Renal pelvis (tissue), 4 donors: ENCODE measurements around the gene FGF14. TPM values are rescaled to one million over a fixed set of nuclear protein-coding genes. Genes with fewer than 3 reads are reported as not detected.

Experiments used
- DNase-seq: peaks from one replicate; pipeline ENCODE4 v3.0.0-alpha.2; 2013
- polyA plus RNA-seq, 3 donors: library from polyadenylated mRNA; unstranded; fragments of 120-200 nt; gene quantifications; one replicate each; pipeline ENCODE4 v1.2.1, GENCODE V29; 2013; ENCODE audit not compliant: insufficient read length in 3 of 3

The FGF14 gene
- polyA plus RNA-seq, 3 donors: 0.55 to 0.94 (median 0.76) TPM

GRCh38 chr13:102250448-102250847 lies 151.4 kb downstream of the FGF14 start:
- DNase-seq: no peak

- DNase-seq: no peak
Measured at GRCh38 chr13:102244607-102245227, 157.1 kb downstream of the FGF14 start.

- no peak for DNase-seq
Measured at GRCh38 chr13:102240110-102240509, 161.7 kb downstream of the FGF14 start.

DNA sequence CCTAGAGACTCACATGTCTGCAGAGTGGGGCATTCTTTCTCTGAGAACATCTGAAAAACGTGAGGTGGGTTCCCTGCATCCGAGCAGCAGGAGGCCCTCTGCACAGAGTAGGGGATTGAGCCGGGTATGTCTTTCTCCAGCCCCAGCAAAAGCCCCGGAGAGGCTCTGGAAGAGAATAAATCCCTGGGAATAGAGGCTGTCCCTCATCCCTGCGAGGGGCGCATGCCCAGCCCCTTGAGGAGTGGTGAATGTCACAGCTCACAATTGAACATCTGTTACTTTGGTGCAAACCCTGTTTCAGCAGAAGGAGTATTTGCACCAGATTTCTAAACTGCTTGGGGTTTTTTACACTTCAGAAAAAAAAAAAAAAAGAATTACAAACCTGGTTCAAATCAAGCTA lies 164.6 kb downstream of the FGF14 start:
- no peak for DNase-seq

DNA sequence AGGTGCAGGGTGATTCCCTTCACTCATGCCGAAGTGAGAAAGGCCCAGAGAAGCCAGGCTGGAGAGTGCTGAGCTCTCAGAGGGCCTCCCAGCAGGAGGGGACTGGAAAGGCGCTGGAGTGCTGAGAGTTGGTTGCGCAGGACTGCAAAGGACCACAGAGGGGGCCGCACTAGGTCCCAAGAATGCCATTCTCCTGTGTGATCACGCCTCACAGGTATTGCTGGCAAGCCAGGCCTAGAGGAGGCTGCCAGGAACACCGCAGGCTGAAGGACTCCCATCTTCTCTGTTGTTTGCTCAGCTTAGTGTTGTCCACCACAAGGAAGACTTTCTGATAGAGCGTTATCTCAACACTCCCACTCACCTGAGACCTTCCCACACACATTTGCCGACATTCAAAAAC lies 165.0 kb downstream of the FGF14 start:
- no peak for DNase-seq

- DNase-seq: no peak
Measured at GRCh38 chr13:102236341-102236740, 165.5 kb downstream of the FGF14 start.

DNA sequence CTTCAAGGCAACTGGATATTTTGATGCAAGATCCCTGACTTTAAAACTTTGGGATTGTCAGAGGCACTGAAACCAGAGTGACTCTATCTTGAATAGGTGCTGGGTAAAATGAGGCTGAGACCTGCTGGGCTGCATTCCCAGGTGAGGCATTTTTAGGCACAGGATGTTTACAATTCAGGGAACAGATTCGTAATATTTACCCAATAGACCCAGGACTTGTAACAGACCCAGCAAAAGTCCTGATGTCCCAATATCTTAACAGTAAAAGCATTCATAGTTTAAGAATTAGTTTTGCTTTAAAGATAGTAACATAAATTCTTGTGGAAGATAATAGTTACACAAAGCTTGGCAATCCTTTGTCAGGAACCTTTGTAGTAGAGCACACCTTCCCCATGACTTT lies 166.2 kb downstream of the FGF14 start:
- no peak for DNase-seq

GRCh38 chr13:102234618-102235017 lies 167.2 kb downstream of the FGF14 start:
- DNase-seq: no peak

DNA sequence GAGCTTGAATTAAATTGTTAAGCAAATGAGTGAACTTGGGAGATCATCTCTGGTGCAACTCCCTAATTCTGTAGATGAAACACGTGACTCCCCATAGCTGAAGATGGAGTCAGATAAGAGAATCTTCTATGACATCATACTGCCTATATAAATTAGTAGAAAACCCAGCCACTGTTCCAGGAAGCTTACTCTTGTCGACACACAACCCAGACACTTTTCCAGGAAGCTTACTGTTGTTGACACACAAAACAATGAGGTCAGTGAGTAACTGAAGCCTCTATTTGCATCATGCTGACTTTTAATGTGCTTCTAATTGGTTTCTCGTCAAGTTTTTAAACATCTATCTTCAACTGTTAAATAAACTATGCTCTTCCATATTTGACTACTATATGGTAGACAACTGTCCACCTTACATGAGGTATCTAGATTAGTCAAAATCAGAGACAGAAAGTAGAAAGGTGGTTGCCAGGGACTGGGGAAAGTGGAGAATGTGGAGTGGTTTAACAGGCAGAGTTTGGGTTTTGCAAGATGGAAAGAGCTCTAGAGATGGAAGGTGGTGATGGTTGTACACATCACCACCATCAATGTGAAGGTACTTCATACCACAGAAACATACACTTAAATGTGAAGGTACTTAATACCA lies 168.2 kb downstream of the FGF14 start:
- no peak for DNase-seq

DNA sequence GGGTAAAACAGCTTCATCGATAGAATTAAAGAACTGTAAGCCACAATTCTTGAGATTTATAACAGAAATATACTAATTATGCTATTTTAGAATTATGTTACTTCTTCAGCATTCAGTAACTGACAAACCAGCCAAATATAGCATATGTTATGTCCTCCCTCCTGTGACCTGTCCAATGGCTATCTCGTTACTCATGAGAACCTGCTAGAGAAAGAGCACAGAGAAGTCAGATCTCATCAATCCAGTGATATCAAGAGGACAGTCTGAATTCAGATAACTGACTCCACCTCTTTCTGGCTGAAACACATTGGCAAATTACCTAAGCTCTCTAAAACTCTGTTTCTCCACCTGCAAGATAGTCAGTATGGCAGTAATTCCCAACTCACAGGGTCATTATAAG lies 170.4 kb downstream of the FGF14 start:
- no peak for DNase-seq

DNA sequence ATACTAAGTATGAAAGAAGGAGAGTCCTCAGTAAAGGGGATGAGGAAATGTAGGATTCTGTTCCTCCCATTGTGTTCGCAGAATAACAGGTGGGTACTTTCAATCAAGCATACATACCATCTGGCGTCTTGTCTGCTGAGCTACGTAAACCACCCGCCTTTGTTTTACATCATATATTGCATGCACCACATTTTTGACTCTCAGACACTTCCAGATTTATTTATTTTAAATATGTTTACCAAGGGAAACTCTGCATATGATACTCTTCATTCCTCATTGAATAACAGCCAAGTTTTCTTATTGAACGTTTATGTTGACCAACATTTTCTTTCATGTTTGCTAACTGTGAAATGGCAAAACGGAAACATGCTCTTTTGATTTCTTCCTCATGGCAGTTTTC lies 174.1 kb downstream of the FGF14 start:
- DNase-seq: no peak

DNA sequence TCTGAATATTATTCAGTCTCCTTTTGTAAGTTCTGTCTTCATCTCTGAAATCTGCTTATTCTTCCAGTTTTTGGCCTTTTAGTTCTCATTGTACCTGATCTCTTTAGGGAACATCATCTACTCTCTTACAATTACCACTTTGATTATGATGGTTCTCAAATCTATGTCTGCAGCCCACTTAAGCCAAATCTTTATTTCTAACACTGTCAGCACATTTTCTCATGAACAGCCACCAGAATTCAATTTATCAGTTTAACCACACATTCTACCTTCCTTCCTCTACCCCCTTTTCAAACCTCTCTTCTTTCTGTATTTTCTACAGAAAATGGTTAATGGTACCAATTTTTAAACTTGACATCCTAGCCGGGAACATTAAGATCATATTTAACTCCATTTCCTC lies 175.3 kb downstream of the FGF14 start:
- no peak for DNase-seq

- DNase-seq: no peak
Measured at GRCh38 chr13:102225892-102226291, 176.0 kb downstream of the FGF14 start.

DNA sequence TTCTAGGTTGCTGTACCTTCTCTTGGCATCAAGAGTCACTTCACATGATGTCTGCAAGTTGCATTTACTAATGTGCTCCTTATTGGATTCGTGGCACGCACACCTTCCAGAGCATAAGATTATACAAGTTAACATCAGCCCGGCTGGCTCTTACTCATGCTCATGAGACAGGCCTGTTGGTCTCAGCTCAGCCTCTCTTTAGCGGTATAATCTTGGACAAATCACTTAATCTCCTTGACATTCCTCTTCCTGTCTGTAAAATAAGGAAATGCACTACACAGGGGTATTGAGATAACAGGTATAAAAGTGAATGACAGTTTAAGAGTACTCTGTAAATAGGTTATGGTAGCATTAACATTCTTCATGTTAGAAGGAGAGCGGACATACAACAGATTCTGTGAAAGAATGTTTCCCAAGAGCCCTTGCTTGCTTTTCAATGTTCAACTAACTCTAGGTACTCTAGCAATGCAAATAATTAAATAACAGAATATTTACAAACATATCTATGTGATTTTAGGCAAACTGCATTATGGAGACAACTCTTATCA lies 181.1 kb downstream of the FGF14 start:
- DNase-seq: no peak

- no peak for DNase-seq
Measured at GRCh38 chr13:102214956-102215355, 186.9 kb downstream of the FGF14 start.

- no peak for DNase-seq
Measured at GRCh38 chr13:102212729-102213128, 189.1 kb downstream of the FGF14 start.

- DNase-seq: no peak
Measured at GRCh38 chr13:102208347-102208746, 193.5 kb downstream of the FGF14 start.

- DNase-seq: no peak
Measured at GRCh38 chr13:102207680-102208342, 194.0 kb downstream of the FGF14 start.

DNA sequence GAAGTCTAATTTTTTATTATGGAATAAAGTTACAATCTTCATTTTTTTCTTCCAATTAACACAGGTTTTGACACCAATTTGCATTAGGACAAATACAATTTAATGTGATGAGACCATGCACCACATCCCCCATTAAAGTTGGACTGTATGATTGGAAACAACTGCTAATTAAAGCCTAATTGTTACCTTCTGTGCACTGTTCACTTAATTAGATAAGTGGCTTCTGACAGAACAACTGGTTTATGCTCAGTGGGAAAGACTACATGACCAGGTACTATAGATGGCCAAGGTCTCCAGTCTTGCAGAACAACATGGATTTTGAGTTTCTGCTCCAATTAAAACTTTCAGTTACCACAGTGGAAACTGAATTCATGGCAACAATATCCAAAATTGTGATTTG lies 198.1 kb downstream of the FGF14 start:
- no peak for DNase-seq

DNA sequence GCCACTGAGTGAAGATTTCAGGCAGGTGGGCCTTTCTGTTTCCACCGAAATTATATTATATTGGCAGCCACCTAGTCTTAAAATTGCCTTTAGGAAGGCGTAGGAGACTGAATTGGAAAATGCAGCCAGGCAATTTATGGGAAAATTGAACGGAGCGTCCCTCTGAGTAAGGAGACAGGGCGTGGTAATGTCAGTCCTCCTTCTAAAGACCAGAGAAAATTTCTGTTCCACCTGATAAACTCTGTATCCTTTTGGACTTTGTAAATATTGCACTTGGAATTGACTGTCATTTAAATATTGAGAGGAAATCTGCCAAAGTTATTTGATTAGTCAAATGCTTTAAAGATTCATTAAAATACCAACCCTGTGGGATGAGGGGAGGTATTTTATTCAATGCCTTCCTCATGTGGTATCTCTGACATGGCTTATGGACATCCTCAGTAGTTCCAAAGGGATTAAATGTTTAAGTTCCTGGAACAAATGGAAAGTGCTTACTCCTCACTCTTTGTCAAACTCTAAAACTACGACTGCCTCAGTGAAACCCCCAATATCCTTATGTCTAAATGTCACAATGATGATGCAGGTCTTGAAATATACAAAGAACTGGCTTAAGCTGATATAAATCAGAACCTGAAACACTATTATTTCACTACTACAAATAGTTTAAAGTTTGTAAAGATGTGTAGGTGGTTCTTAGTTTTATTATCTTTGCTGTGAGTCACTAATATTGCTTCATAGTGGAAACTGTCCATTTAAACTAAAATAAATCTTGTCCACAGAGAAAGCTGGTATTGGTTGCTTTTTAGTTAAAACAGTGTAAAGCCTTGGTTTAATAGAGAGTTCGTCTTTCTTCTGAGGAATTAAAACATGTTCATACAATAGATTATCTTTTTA lies 203.2 kb downstream of the FGF14 start:
- DNase-seq: no peak

DNA sequence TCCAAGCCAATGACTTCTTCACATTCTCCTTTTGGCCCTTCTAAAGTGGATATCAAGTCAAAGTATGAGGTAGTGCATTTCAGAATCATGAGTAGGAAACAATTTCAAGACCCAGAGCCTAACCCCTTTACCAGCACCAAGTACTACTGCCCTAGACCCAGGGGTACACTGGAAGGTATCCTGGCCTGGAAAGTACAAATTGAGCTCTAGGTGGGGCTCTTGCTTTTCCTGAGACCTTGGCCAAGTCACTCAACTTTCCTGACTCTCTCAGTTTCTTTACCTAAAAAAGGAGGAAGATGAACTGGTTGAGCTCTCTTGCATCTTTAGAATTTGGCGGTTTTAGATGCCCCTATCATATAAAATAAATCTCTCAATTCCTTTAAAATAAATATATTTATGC lies 204.7 kb downstream of the FGF14 start:
- no peak for DNase-seq
